Kidney (tissue), 14 donors: Measurements from ENCODE around the gene HOXA13. TPM values are rescaled to one million over a fixed set of nuclear protein-coding genes. Genes with fewer than 3 reads are reported as not detected.

ENCODE experiments used
- DNase-seq, 5 donors: peaks; one replicate each; pipeline ENCODE4 v3.0.0-alpha.2; 2013 to 2020
- FAIRE-seq: peaks from 2 replicates; lab custom pipeline; 2012; peaks lifted over from hg19 to GRCh38; lab: Jason Lieb, UNC
- H3K27ac ChIP-seq, 2 donors: one replicate each; pipeline ENCODE4 v1.7.0; 2013; ENCODE audit warnings: low read depth in 2 of 2, low read length in 2 of 2, inconsistent platforms in 1 of 2
- H3K27me3 ChIP-seq: one replicate; pipeline ENCODE4 v1.7.1; 2013; ENCODE audit warnings: low read length, inconsistent platforms; ENCODE audit not compliant: control insufficient read depth, insufficient read depth
- H3K36me3 ChIP-seq, 3 donors: one replicate each; pipeline versions ENCODE4 v1.7.0 to v1.7.1; 2013; ENCODE audit warnings: low read length in 3 of 3, control low read depth in 1 of 3, inconsistent platforms in 1 of 3; ENCODE audit not compliant: insufficient read depth in 3 of 3, control insufficient read depth in 2 of 3
- H3K4me1 ChIP-seq, 3 donors: one replicate each; pipeline versions ENCODE4 v1.7.0 to v1.7.1; 2013; ENCODE audit warnings: low read length in 3 of 3, inconsistent platforms in 1 of 3, low read depth in 1 of 3; ENCODE audit not compliant: control insufficient read depth in 2 of 3, insufficient read depth in 2 of 3
- H3K4me3 ChIP-seq, 3 donors: one replicate each; pipeline versions ENCODE4 v1.7.0 to v1.8.1; 2013; ENCODE audit warnings: low read length in 3 of 3, control low read depth in 1 of 3, inconsistent platforms in 1 of 3
- H3K9ac ChIP-seq, 3 donors: one replicate each; pipeline versions ENCODE4 v1.7.0 to v1.7.1; 2013; ENCODE audit warnings: low read length in 3 of 3, control low read depth in 1 of 3, inconsistent platforms in 1 of 3
- H3K9me3 ChIP-seq, 3 donors: one replicate each; pipeline versions ENCODE4 v1.7.0 to v1.7.1; 2013; ENCODE audit warnings: low read length in 3 of 3, control low read depth in 1 of 3, inconsistent platforms in 1 of 3; ENCODE audit not compliant: control insufficient read depth in 2 of 3, insufficient read depth in 1 of 3
- CTCF ChIP-seq: IDR thresholded peaks from 3 replicates; pipeline ENCODE4 v1.5.1; 2012; ENCODE audit warnings: mild to moderate bottlenecking, moderate library complexity, borderline replicate concordance; ENCODE audit not compliant: insufficient read depth; ENCODE audit errors: extremely low read depth
- intact Hi-C: fragments of 100-400 bp; cut with DNase I; formaldehyde crosslinking; loops from one replicate; pipeline ENCODE4 v1.11.1; 2022
- polyA plus RNA-seq: library from polyadenylated mRNA; stranded (reverse); fragments of 350-450 nt; fragmentation: Illumina TruSeq; extraction: RNeasy Lipid Tissue Mini Kit (QIAGEN cat#74804); gene quantifications from one replicate; pipeline ENCODE4 v1.2.3, GENCODE V29; 2014; ENCODE audit warnings: low read depth, low replicate concordance; ENCODE audit not compliant: insufficient read depth
- total RNA-seq: library from RNA; stranded (reverse); fragmentation: NEBNext Ultra II Directional; extraction: Animal tissue kit (Norgen Biotek cat#: 25700); gene quantifications from one replicate; pipeline ENCODE4 v1.2.1, GENCODE V29; 2021
- donor health status: control.
- donor health status: control.
- donor health status: control.
- donor health status: control.
- donor health status: control.
- donor health status: DM: yes; HTN: yes; CAD: no.
- donor health status: Normal renal cell carcinoma (clear cell type).

HOXA13 gene
- total and polyA plus RNA-seq, 2 donors from 2014 or later: 0.17 to 0.44 TPM

- Histone ChIP-seq H3K27me3 (no peaks in the 10 kb centered on the region), H3K36me3 (peaks cover 0 to 9% (median 5%) of the 10 kb centered on the region in 3 donors), H3K9me3 (no peaks in the 10 kb centered on the region), H3K4me1 (peaks cover 0 to 4% (median 0%) of the 10 kb centered on the region in 3 donors), H3K27ac (peak overlapping the region; percentile 94 to 96), H3K9ac (peak overlapping the region; percentile 88 to 95 (median 94)), H3K4me3 (peak overlapping the region; percentile 86 to 97 (median 91))
- FAIRE-seq (no peak), DNase-seq (peak in 2 of 5 donors; percentile 57 to 84)
- intact Hi-C loops: no loop called here
- TF ChIP-seq CTCF: no peak
These were observed 35.4 kb downstream of the HOXA13 start for GRCh38 chr7:27164367-27165088.

GRCh38 chr7:27164045-27164366 lies 35.9 kb downstream of the HOXA13 start:
- Histone ChIP-seq H3K4me1 (peaks cover 0 to 4% (median 0%) of the 10 kb centered on the region in 3 donors), H3K4me3 (peak overlapping the region; percentile 86 to 97 (median 91)), H3K9ac (peak overlapping the region; percentile 87 to 95 (median 94)), H3K27ac (peak overlapping the region; percentile 94 to 96), H3K27me3 (no peaks in the 10 kb centered on the region), H3K36me3 (peaks cover 0 to 9% (median 5%) of the 10 kb centered on the region in 3 donors), H3K9me3 (no peaks in the 10 kb centered on the region)
- no peak for DNase-seq
- intact Hi-C loops: no loop called here
- TF ChIP-seq CTCF: no peak
- no peak for FAIRE-seq

- DNase-seq: peak in 1 of 5 donors; percentile 53
- Histone ChIP-seq H3K4me3 (peak overlapping the region; percentile 86 to 97 (median 91)), H3K27me3 (no peaks in the 10 kb centered on the region), H3K36me3 (peaks cover 0 to 9% (median 5%) of the 10 kb centered on the region in 3 donors), H3K9ac (peak overlapping the region; percentile 87 to 95 (median 94)), H3K9me3 (no peaks in the 10 kb centered on the region), H3K27ac (peak overlapping the region; percentile 94 to 96), H3K4me1 (peaks cover 0 to 4% (median 0%) of the 10 kb centered on the region in 3 donors)
- intact Hi-C loops: no loop called here
- no peak for FAIRE-seq
- no peak for TF ChIP-seq CTCF
These were observed 36.4 kb downstream of the HOXA13 start for GRCh38 chr7:27163288-27164044.
